Measurements from ENCODE around the gene ABAT.
A peak's percentile ranks its signal among the peaks of the same experiment; 100 is the strongest.
"Not testable (repeated sequence)": the region's sequence is repeated elsewhere in the genome, so short reads cannot be mapped to it uniquely, and the experiment has no call there.

The ABAT gene

GRCh38 chr16:8649829-8650554, 24.4 kb upstream of the ABAT start:
- no peak for DNase-seq

GRCh38 chr16:8651958-8652357, 22.5 kb upstream of the ABAT start:
- DNase-seq: not testable (repeated sequence)

GRCh38 chr16:8655184-8655717, 19.2 kb upstream of the ABAT start:
- no peak for DNase-seq

- DNase-seq: no peak
Observed at GRCh38 chr16:8656376-8656775, 18.0 kb upstream of the ABAT start.

- DNase-seq: peak; percentile 61
Observed at GRCh38 chr16:8660841-8661301, 13.5 kb upstream of the ABAT start.

GRCh38 chr16:8661703-8662102, 12.7 kb upstream of the ABAT start:
- no peak for DNase-seq

GRCh38 chr16:8663192-8664089, 11.0 kb upstream of the ABAT start:
- DNase-seq: no peak

- no peak for DNase-seq
Observed at GRCh38 chr16:8665529-8665928, 8.9 kb upstream of the ABAT start.

GRCh38 chr16:8667492-8667891, 6.9 kb upstream of the ABAT start:
- no peak for DNase-seq

- no peak for DNase-seq
Observed at GRCh38 chr16:8668113-8668512, 6.3 kb upstream of the ABAT start.

GRCh38 chr16:8669481-8669880, 4.9 kb upstream of the ABAT start:
- no peak for DNase-seq

GRCh38 chr16:8670014-8670560, 4.3 kb upstream of the ABAT start:
- no peak for DNase-seq

GRCh38 chr16:8673611-8674412, 605 bp upstream of the ABAT start:
- no peak for DNase-seq

- DNase-seq: no peak
Observed at GRCh38 chr16:8675183-8676159, 1.1 kb downstream of the ABAT start.

- DNase-seq: no peak
Observed at GRCh38 chr16:8676160-8676547, 1.7 kb downstream of the ABAT start.

- DNase-seq: no peak
Observed at GRCh38 chr16:8676737-8677375, 2.4 kb downstream of the ABAT start.

- no peak for DNase-seq
Observed at GRCh38 chr16:8677481-8677880, 3.1 kb downstream of the ABAT start.

GRCh38 chr16:8678068-8678927, 3.9 kb downstream of the ABAT start:
- no peak for DNase-seq

GRCh38 chr16:8679151-8679550, 4.7 kb downstream of the ABAT start:
- no peak for DNase-seq

Measured in NCI-H2107 (cell line).